GM19463 (cell line): Measurements from ENCODE around the gene CLIC3.

Experiments used
- ATAC-seq: cut with Tn5 transposase; IDR thresholded peaks from one replicate; pipeline ENCODE4 v1.9.1; 2021; ENCODE audit warnings: mild to moderate bottlenecking, moderate library complexity; ENCODE audit not compliant: unreplicated experiment

Gene CLIC3

DNA sequence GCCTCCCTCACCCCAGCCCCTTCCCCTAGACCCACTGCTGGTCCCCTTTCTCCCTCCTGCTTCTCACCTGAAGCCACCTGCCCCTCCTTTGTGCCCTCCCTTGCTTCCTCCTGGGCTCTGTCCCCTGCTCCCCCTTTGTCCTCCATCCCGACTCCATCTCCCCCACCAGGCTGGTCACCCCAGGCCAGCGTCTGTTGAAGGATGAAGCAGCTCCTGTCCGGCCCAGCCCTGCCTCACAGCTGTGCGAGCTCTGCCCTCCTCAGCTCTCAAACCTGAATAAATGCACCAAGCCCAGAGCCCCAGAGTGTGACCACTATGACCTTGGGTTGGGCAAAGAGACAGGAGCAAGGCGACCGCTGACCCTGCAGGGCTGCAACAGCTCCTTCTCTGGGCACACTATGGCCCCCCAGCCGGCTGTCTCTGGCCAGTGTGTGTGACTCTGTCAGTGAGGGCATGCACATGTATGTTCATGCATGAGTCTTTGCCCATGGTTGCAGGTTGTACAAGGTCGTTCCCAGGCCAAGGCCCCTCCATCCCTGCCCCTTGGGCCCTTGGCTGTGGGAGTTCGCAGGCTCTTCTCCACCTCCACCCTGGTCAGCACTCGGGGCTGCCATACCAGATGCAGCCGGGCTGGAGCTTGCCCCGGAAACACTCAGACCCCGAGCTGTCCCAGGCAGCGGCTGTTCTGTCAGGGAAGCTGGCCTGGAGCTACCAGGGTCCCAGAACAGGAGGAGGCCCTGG is 41.0 kb downstream of the CLIC3 start:
- no peak for ATAC-seq

DNA sequence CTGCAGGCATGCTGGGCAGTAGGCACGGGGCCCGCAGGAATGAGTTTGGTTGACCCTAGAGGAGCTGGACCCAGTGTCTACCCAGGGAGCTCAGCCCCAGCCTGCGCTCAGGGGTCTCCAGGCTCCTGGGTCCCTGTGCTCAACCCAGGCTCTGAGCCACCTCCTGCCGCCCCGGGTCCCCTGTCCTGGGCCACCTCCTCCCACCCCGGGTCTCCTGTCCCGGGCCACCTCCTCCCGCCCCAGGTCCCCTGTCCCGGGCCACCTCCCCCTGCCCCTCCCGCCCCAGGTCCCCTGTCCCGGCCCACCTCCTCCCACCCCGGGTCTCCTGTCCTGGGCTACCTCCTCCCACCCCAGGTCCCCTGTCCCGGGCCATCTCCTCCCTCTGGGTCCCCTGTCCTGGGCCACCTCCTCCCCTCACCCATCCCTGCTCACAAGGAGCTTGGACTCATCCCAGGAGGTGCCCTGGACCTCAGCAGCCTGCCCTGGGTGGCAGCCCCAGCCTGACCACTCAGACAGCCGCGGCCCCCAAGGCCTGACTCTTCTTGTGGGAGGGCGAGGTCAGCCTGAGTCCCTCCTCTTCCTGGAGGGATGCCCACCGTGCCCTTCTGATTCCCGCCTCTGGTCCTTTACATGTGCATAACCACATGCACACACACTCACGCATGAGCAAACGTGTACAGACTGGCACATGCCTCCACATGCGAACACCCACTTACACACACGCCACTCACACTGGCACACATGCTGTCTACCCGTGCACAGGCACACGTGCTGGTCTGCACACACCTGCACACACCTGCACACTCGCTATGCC is 41.9 kb downstream of the CLIC3 start:
- ATAC-seq, result no peak

DNA sequence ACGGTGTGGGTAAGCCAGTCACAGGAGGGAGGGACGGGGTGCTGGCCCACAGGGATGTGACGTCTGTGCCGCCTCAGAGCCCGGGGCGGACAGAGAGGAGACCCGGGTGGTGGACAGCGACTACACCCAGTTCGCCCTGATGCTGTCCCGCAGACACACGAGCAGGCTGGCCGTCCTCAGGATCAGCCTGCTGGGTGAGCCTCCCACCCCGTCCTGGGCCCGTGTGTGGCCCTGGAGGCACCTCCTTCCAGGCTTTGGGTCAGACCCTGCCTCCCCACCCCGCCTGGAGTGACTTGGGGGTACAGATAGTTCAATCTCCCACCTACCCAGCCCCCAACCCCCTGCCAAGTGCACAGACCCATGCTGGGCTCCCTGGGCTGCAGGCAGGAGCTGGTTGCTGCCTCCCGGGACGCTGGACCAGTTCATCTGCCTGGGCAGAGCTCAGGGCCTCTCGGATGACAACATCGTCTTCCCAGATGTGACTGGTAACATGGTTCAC is 42.5 kb downstream of the CLIC3 start:
- ATAC-seq, result no peak

- no peak for ATAC-seq
These were observed 43.2 kb downstream of the CLIC3 start for GRCh38 chr9:136952876-136953770.

GRCh38 chr9:136952321-136952850 is 44.0 kb downstream of the CLIC3 start:
- no peak for ATAC-seq

- no peak for ATAC-seq
These were observed 44.6 kb downstream of the CLIC3 start, which contains the start of gene LCN12 for GRCh38 chr9:136951541-136952320. Gene LCN12, plus strand, starts transcription at chr9:136952273. Its CDS starts 55 bp downstream, at chr9:136952328.

GRCh38 chr9:136950656-136951276 is 45.6 kb downstream of the CLIC3 start:
- no peak for ATAC-seq

GRCh38 chr9:136949817-136950655 is 46.3 kb downstream of the CLIC3 start:
- peak; percentile 96 for ATAC-seq

DNA sequence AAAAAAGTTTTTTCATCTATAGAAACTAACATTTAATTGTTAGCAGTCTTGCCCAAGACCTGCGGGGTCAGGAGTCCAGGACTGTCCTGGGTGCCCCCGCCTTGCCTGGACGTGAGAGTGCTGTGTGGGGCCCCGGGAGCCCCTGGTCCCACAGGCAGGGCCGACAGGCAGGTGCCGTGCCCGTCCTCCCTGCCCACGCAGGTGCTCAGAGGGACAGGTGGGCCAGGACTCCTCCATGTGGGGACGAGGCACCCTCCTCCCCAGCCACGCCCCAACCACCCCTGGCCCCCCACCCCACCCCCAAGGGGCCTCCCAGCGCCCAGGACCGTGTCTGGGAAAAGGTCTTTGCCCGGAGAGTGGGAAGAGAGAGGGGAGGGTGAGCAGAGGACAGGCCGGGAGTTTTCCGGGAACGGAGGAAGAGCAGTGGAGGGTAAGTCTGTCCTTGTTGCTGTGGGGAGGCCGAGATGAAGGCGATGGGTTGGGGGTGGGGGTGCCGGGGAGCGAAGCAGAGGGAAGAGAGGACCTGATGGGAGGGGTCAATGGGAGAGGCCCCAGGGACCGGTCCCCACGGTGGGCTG is 47.0 kb downstream of the CLIC3 start:
- ATAC-seq, result no peak

DNA sequence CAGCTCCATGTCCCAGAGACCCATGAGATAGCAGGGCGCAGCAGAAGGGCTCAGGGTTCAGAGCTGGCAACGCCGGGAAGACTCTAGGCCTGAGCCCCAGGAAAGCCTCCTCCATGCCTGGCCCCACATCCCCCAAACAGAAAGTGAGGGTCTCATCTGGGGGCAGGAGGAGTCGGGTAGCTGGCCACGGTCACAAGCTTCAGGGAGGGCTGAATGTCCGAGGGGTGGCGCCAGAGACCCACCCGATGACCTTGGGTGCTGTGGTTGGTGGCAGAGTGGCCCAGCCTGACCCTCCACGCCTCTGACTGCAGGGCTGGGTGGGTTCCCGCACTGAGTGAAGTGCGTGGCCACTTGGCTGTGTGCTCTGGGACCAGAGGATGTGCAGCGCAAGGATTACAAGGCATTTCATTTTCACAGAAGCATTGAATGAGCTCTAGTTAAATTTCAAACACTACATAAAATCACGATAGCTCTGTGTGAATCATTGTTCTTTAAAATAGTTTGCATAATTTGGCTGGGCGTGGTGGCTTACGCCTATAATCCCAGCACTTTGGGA is 48.3 kb downstream of the CLIC3 start:
- ATAC-seq, result no peak

- ATAC-seq, result no peak
These were observed 49.1 kb downstream of the CLIC3 start for GRCh38 chr9:136947028-136947891.

DNA sequence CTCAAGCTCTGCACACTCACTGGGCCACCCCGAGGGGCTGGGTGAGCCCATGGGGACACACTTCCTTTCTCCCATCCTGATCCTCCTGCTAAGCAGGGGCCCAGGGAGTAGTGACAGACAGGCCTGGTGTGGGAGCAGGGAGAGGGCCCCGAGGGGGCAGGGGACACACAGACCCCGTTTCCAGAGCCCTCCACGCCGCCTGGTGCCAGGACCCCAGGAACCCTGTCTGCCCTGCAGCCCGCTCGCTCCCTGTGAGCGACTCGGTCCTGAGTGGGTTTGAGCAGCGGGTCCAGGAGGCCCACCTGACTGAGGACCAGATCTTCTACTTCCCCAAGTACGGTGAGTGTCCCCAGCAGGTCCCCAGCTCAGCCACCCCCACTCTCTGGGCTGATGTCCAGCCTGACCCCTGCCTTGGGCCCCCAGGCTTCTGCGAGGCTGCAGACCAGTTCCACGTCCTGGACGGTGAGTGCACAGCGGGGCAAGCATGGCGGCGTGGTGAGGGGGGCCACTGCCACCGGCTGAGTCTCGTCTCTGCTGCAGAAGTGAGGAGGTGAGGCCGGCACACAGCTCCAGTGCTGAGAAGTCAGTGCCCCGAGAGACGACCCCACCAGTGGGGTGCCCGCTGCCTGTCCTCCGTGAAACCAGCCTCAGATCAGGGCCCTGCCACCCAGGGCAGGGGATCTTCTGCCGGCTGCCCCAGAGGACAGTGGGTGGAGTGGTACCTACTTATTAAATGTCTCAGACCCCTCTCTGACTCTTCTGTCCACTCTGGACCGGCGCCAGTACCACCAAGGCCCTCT is 49.9 kb downstream of the CLIC3 start:
- no peak for ATAC-seq

DNA sequence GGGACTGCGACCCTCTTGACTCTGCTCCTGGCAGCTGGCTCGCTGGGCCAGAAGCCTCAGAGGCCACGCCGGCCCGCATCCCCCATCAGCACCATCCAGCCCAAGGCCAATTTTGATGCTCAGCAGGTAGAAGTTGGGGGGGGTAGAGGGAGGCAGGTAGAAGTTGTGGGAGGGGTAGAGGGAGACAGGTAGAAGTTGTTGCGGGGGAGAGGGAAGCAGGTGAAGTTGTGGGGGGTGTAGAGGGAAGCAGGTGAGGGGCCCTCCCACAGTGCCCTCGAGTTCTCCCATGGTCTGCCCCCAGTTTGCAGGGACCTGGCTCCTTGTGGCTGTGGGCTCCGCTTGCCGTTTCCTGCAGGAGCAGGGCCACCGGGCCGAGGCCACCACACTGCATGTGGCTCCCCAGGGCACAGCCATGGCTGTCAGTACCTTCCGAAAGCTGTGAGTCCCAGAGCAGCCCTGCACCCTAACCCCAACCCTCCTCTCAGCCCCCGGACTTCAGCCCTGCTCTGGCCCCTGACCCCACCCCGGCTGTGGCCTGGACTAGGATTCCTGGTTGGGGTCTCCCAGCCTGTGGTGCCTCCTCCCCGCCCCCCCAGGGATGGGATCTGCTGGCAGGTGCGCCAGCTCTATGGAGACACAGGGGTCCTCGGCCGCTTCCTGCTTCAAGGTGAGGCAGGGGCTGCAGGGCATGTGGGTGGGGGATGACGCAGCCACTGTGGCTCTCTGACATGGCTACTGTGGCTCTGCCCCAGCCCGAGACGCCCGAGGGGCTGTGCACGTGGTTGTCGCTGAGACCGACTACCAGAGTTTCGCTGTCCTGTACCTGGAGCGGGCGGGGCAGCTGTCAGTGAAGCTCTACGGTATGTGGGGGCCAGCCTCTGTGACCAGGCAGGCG is 50.8 kb downstream of the CLIC3 start:
- ATAC-seq, result no peak
